ENCODE data around the gene CIAO1.

DNA sequence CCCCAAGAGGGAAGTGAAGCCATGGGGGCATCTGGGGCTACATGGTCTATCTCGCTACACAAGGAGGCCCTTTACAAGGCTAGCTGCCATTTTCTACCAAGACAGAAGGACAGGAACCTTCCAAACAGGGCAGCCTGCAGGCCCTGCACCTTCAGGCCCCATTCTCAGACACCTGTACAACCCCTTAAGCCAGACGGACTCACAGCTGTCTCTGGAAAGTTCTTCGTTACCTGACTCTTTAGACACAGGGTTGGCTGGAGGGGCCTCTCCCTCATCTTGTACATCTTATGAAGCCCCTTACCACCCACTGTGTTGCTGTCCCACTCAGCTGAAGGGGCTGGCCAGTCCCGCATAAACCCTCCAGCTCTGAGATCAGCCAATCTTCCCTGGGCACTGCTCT lies 17.4 kb upstream of the CIAO1 start:
- TF ChIP-seq, protein P1, sequence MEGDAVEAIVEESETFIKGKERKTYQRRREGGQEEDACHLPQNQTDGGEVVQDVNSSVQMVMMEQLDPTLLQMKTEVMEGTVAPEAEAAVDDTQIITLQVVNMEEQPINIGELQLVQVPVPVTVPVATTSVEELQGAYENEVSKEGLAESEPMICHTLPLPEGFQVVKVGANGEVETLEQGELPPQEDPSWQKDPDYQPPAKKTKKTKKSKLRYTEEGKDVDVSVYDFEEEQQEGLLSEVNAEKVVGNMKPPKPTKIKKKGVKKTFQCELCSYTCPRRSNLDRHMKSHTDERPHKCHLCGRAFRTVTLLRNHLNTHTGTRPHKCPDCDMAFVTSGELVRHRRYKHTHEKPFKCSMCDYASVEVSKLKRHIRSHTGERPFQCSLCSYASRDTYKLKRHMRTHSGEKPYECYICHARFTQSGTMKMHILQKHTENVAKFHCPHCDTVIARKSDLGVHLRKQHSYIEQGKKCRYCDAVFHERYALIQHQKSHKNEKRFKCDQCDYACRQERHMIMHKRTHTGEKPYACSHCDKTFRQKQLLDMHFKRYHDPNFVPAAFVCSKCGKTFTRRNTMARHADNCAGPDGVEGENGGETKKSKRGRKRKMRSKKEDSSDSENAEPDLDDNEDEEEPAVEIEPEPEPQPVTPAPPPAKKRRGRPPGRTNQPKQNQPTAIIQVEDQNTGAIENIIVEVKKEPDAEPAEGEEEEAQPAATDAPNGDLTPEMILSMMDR (IDR thresholded peaks at IDR 0.05): no peak
- no peak for TF ChIP-seq EZH2 (IDR thresholded peaks at IDR 0.05)
